Retina (tissue), 1 donor: ENCODE results near the gene PLAAT2.
A peak's percentile ranks its signal among the peaks of the same experiment; 100 is the strongest.
"Not testable (repeated sequence)": the region's sequence is repeated elsewhere in the genome, so short reads cannot be mapped to it uniquely, and the experiment has no call there.

Experiments
- DNase-seq: peaks from one replicate; pipeline ENCODE4 v3.0.0-alpha.2; 2016

Gene PLAAT2

DNA sequence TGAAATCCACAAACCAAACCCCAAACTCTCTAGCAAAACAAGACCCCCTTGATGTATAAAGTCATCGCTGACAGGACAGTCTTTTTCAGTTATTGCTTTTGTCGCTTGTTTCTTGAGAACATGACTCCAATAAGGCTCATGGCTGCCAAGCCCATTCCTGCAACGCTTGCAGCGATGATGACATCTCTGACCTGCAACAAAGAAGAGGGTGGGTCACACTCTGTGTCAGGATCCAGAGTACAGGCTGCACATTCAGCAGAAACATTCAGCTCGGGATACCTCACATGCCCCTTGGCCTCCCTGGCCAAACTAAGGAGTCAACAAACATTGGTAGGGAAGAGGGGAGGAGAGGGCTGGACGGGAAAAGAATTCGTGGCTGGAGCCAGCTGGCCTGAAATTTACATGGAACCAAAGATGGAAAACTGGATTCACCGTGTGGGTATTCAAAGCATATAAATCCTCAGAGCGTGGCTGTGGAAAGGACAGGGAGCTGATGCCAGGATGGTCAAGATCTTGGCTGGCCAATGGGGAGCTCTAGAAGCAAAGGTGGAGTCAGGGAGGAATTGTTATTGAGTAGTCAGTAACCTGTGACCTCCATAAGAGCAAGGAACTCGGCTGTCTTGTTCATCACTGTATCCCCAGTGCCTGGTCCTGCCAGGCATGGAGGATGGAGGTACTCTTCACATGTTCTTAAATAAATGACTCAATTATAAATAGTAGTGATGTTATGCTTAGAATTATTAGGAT, 11.8 kb upstream of the PLAAT2 start:
- DNase-seq: no peak

DNA sequence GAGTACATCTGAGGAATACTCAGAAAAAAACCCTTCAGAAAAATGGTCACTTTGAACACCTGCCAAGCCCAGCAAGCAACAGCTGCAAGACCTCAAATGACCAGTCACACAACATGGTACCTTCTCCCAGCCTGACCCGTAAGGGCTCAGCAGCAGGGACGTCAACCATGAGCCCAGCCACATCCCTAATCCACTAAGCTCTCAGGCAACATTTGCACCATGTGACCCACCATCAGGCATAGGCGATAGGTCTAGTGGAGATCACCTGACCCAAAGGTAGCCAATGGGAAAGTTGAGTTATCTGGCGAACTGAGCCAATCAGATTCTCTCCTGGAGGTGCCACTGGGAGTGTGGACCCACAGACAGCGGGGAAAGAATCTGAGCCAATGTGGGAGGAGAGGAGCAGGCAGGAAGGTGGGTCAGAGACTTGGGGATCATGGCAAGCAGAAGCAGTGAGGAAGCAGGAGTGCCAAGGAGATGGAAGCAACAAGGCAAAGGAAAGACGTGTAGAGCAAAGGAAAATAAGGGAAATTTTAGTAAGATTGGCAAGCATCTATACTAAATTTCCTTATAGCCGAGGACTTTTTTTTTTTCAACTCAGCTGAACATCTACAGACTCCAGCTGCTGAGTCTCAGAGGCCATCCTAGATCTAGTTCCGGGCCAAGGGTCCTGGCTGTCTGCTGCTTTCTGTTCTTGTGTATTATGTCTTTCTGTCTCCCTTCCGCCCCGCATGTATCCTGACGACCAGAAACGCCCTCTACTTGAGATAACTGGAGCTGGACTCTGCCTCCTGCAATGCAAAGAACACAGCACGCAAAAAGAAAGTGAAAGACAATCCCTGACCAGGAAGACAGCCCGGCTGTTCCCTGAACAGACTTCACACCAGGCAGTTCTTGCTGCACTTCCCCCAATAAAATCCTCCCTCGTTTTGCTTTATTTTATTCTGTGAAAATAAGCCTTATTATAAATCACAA, 11.0 kb upstream of the PLAAT2 start:
- DNase-seq: peak; percentile 12

DNA sequence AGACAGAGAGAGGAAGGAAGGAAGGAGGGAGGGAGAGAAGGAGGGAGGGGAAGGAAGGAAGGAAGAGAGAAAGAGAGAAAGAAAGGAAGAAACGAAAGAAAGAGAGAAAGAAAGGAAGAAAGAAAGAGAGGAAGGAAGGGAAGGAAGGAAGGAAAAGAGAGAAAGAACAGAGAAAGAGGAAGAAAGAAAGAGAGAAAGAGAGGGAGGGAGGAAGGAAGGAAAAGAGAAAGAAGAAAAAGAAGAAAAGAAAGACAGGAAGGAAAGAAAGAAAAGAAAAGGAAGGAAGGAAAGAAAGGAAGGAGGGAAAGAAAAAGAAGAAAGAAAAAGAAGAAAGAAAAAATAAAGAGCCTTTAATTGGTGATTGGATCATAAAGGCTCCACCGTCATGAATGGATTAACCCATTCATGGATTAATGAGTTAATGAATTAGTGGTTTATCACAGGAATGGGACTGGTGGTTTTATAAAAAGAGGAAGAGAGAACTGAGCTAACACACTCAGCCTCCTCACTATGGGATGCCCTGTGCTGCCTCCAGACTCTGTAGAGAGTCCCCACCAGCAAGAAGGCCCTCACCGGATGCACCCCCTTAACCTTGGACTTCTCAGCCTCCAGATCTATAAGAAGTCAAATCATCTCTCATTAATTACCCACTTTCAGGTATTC, 9.0 kb upstream of the PLAAT2 start:
- DNase-seq: no peak

DNA sequence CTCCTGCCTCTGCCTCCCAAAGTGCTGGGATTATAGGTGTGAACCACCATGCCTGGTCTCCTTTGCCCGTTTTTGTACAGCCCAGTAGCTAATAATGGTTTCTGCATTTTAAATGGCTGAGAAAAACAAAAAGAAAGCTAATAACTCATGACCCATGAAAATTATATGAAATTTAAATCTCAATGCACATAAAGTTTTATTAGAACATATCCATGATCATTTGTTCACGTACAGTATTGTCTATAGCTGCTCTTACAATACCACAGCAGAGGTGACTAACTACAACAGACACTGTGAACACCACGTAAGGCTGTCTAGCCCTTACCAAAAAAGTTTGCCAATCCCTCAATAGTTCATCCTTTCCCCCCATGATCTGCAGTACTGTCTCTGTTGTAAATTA, 6.4 kb upstream of the PLAAT2 start:
- DNase-seq: no peak

DNA sequence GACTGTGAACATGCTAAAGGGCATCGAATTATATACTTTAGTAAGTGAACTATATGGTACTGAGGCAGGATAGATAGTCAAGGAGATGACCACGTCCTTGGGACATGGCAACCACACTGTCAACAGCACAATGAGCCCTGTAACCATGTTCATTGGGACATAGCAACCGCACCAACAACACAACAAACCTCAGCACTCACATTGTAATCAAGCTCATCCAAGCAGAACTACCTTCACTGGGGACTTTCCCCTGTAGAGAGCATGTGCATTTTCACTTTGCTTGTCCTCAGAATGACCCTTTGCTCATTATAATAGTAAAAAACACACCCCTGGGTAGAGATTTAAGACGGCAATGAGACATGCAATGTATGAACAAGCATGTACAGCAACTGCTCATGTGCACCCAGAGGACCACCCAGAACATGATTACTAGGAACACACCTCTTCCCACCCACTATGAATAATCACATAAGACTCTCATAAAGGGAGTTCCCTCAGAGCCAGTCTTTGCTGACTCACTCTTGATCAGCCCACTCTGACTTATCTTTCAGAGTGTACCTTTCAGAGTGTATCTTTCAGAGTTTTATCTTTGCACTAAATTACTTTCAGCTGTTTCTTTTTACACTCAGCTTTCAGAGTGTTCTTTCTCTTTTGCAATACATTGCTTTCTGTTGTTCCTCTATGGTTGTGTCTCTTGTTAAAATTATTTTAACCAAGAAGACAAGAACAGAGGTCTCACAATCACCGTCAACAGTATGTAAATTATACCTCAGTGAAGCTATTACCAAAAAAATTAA, 4.1 kb upstream of the PLAAT2 start:
- peak; percentile 22 for DNase-seq

- DNase-seq: no peak
Measured at GRCh38 chr11:63564784-63565350, 1.7 kb upstream of the PLAAT2 start.

DNA sequence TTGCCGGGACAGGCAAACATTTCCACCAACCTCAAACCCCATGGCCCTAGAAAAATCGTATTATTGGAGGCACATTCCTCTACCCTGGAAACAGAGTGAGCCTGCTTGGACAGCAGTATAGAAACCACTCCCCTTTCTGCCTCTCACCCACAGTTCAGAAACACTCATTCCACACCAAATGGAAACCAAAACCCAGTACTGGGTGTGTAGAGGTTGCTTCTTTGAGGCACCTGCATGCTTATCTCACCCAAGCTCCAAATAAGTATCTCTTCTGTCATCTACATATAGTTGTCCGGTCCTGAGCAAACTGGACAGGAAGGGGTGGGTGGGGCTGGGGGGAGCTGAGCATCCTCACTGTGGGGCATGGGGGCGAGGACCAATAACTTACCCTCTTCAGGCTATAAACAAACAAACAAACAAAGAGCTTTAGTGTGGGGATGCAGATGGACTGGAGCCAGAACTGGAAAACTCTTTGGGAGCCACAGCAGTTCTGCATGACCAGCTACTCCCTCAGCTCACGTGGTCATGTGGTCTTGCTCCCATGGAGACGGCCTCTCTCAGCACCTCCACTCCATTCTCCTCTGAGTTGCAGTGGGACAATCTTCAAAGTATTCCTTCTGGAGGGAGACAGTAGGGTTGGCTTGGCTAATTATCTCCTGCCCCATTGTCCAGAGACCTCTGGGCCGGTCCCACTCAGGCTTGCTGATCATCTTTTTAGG, 1.0 kb upstream of the PLAAT2 start:
- DNase-seq: no peak

DNA sequence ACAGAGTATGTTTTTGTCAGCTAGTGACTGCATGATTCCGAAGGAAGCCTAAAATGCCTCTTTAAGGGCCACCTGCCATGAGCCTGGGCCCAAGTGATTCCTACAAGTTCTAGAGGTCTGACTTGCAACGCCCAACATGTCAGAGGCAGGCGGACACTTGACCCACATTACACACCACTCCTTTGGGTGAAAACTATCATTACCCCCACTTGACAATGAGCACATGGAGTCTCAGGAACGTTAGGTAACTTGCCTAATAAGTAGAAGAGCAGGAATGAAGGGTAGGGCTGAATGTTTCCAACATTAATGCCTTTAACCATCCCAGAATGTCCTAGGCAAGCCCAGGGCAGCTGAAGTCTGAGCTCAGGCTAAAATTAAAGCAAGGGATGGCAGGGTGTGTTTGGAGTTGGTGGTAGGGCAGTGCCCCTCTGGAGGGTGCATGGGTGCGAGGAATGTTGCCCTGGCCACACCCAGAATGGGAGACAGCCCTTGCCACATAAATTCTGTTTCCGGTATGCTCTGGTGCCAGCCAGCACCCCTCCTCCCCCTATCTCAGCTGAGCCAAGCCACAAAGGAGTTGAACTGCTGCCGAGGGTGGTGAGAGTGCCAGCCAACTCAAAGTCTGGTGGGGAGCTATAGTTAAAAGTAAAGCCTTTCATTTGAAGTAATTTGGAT, 2.5 kb downstream of the PLAAT2 start:
- DNase-seq: no peak

GRCh38 chr11:63558459-63559157, 4.6 kb downstream of the PLAAT2 start:
- DNase-seq: no peak

DNA sequence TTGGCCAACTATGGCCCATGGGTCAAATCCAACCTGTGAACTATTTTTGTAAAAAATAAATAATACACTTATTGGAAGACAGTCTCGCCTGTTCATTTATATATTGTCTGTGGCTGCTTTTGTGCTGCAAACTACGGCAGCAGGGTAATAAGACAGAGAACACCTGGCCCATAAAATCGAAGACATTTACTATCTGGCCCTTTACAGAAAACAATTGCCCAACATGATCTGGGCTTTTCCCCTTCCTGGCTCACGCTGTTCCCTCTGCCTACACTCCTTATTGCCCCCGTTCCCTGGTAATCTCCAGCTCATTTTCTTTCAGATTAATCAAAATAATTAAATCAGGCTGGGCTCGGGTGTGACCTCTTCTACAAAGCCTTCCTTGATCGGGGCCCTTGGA, 5.6 kb downstream of the PLAAT2 start:
- DNase-seq: no peak

DNA sequence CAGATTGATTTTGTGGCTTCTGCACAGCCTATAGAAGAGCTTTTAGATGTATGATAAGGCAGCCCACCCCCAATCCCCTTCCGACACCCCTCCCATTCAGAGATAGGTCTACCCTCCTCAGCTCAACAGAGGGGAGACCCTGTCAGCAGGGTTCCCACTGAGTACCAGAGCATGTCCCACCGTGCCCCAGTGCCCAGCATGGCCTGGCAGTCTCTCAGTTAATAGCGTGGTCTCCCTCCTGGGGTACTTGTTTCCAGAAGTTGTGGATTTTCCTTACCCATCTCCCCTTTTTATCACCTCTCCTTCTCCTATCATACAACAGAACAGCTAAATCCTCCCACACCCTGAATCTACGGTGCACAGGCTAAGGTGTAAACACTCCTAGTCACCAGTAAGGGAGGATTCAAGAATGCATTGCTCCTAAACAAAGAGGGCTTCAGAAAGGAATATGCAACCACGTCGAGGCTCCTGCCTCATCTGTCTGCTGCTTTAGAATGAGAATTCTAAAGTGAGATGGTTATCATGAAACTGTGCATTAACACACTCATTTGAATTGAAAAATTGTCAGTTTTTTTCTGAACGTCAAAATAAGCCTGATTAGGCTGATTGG, 6.7 kb downstream of the PLAAT2 start:
- no peak for DNase-seq

DNA sequence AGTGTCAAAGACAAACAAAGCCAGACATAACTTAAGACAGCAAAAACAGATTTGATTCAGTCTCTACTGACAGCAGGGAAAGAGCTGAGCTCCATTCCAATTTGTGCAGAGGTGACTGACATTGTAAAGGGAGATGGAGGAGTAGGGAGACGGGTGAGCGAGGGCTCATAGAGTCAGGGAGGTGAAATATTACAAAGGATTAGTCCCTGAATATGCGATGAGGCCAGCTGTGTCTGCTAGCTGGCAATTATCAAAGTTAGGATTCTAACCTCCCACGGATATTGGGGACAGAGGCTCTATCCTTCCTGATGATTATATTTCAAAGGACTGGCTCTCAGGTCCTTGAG, 8.3 kb downstream of the PLAAT2 start:
- no peak for DNase-seq

- no peak for DNase-seq
Measured at GRCh38 chr11:63553759-63554158, 9.4 kb downstream of the PLAAT2 start.

GRCh38 chr11:63552921-63553320, 10.3 kb downstream of the PLAAT2 start:
- DNase-seq: no peak

DNA sequence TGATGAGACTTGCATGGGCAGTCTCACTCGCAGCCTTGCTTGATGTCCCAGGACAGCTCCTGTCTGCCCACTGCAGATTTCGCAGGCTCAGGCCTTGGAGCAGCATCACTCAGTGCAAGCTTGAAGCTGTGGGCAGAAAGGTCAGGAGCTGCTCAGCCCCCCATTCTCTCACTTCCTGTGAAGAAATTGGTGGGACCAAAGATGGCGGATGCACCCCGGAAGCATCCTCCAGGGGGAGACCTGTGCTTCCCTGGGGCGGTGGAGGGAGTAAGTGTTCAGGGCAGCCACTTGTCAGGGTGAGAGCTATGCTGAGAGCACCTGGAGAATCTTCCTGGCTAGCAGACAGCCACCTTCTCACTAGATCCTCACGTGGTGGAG, 11.3 kb downstream of the PLAAT2 start:
- DNase-seq: no peak

DNA sequence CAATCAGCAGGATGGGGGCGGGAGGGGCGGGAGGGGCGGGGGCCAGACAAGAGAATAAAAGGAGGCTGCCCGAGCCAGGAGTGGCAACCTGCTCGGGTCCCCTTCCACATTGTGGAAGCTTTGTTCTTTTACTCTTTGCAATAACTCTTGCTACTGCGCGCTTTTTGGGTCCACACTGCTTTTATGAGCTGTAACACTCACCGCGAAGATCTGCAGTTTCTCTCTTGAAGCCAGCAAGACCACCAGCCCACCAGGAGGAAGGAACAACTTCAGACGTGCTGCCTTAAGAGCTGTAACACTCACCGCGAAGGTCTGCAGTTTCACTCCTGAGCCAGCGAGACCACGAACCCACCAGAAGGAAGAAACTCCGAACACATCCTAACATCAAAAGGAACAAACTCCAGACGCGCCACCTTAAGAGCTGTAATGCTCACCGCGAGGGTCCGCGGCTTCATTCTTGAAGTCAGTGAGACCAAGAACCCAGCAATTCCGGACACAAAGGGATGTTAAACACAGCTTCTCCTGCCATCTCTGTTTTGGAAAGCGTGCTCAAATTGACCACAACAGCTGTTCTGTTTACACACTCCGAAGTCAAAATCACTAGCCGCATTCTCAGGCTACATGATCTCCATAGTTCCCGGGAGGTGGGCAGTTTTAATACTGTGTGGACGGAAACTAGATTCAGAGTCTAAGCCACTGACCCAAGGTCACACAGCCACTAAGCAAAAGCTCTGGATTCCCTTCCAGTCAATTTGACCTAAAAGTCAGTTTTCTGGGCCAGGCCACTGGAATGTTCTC, 11.9 kb downstream of the PLAAT2 start:
- DNase-seq: no peak

- DNase-seq: not testable (repeated sequence)
Measured at GRCh38 chr11:63550156-63550700, 13.0 kb downstream of the PLAAT2 start.

- DNase-seq: no peak
Measured at GRCh38 chr11:63549411-63549810, 13.8 kb downstream of the PLAAT2 start.

GRCh38 chr11:63548178-63548577, 15.0 kb downstream of the PLAAT2 start:
- DNase-seq: no peak
